Erythroblast (primary cell): ENCODE results near the gene CDYL2.

Source experiments
- GATA1 ChIP-seq: IDR thresholded peaks from 2 replicates; pipeline ENCODE4 v1.6.1; 2011; ENCODE audit warnings: low read depth, mild to moderate bottlenecking, control low read depth, low read length, moderate library complexity
- POLR2A ChIP-seq: IDR thresholded peaks from 2 replicates; pipeline ENCODE4 v1.6.1; 2011; ENCODE audit warnings: mild to moderate bottlenecking, low read length

- TF ChIP-seq POLR2A (no peak), GATA1 (no peak)
Observed at GRCh38 chr16:80557037-80557436, 247.4 kb downstream of the CDYL2 start.
